Thyroid gland (tissue), 4 donors: ENCODE measurements around the gene NIT2. TPM values are rescaled to one million over a fixed set of nuclear protein-coding genes. Genes with fewer than 3 reads are reported as not detected.

Experiments
- DNase-seq, 2 donors: peaks; one replicate each; pipeline ENCODE4 v3.0.0-alpha.2; 2019
- H3K27ac ChIP-seq, 3 donors: fragments of 200-600 bp; sonication (generic); 1 replicate in 2 of 3; 2 replicates in 1 of 3; pipeline ENCODE4 v1.5.1; 2016 to 2019; ENCODE audit warnings: mild to moderate bottlenecking in 1 of 3, moderate library complexity in 1 of 3
- H3K27me3 ChIP-seq: fragments of 200-600 bp; sonication (generic); one replicate; pipeline ENCODE4 v1.5.1; 2019
- H3K36me3 ChIP-seq, 2 donors: fragments of 200-600 bp; sonication (generic); one replicate each; pipeline ENCODE4 v1.5.1; 2016 to 2019
- H3K4me1 ChIP-seq, 2 donors: fragments of 200-600 bp; sonication (generic); one replicate each; pipeline ENCODE4 v1.5.1; 2017 to 2019
- H3K4me3 ChIP-seq, 3 donors: fragments of 200-600 bp; sonication (generic); replicated peaks in 1 of 3; 1 replicate in 2 of 3; 2 replicates in 1 of 3; pipeline ENCODE4 v1.5.1; 2016; ENCODE audit warnings: mild to moderate bottlenecking in 1 of 3
- H3K9me3 ChIP-seq: fragments of 200-600 bp; sonication (generic); one replicate; pipeline ENCODE4 v1.5.1; 2017
- POLR2A ChIP-seq, 2 donors: fragments of 450-650 bp; IDR thresholded peaks; one replicate each; pipeline ENCODE4 v1.6.1; 2017; ENCODE audit warnings: antibody characterized with exemption in 2 of 2, mild to moderate bottlenecking in 2 of 2, moderate library complexity in 1 of 2
- WGBS, 2 donors: methylation state at CpG; one replicate each; pipeline ENCODE4 v1.1.5; 2017; 5-methylcytosine and 5-hydroxymethylcytosine counted together
- intact Hi-C: fragments of 100-400 bp; cut with DNase I; formaldehyde crosslinking; loops from one replicate; pipeline ENCODE4 v1.15.1; 2023
- total RNA-seq, 4 donors: library from RNA; depleted of rRNA; stranded (reverse); fragments of >200 nt; gene quantifications; one replicate each; pipeline ENCODE4 v1.2.3, GENCODE V29; 2016
- TF ChIP-seq, protein P1 (sequence below), 6 experiments: fragments of 200-600 bp in 3 of 6; fragments of 450-650 bp in 3 of 6; sonication (generic) in 3 of 6; IDR thresholded peaks; one replicate each; pipeline ENCODE4 v1.5.1; 2016 to 2019; ENCODE audit warnings: antibody characterized with exemption in 6 of 6, mild to moderate bottlenecking in 2 of 6, inconsistent platforms in 1 of 6, moderate library complexity in 1 of 6

NIT2 gene
- total RNA-seq, 4 donors from 2014 or later = 38.3 to 59.3 (median 48.8) TPM

DNA sequence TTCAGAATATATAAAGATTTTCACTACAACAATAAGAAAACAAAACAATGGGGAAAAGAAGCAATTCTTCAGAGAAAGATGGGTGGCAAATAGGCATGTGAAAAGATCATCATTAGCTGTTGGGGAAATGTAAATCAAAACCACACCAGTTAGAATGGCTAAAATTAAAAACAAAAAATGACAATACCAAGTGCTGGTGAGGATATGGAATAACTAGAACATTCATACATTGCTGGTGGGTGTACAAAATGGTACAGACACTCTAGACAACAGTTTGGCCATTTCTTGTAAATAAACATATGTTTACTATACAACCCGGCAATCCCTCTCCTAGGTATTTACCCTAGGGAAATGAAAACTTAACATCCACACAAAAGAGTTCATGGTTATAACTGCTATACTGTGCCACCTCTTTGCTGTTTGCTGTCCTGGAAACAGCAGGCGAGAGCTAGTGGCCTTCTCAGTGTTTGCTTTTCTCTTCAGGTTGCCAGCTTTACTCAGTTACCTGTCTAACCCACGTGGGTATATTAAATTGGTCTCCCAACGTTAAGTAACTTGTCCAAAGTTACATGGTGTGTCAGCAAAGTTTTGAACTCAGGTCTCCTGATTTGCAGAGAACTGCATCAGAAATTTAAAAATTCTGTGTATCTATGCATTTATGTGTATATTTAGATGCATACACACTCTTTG lies 4.6 kb upstream of the NIT2 start:
- WGBS, 2 donors = 71 to 77% methylated on average over 4 of the region's 4 CpGs
- TF ChIP-seq, protein P1, sequence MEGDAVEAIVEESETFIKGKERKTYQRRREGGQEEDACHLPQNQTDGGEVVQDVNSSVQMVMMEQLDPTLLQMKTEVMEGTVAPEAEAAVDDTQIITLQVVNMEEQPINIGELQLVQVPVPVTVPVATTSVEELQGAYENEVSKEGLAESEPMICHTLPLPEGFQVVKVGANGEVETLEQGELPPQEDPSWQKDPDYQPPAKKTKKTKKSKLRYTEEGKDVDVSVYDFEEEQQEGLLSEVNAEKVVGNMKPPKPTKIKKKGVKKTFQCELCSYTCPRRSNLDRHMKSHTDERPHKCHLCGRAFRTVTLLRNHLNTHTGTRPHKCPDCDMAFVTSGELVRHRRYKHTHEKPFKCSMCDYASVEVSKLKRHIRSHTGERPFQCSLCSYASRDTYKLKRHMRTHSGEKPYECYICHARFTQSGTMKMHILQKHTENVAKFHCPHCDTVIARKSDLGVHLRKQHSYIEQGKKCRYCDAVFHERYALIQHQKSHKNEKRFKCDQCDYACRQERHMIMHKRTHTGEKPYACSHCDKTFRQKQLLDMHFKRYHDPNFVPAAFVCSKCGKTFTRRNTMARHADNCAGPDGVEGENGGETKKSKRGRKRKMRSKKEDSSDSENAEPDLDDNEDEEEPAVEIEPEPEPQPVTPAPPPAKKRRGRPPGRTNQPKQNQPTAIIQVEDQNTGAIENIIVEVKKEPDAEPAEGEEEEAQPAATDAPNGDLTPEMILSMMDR (IDR thresholded peaks at IDR 0.05) = no peak
- TF ChIP-seq POLR2A (IDR thresholded peaks at IDR 0.05) = no peak
- intact Hi-C loops = no loop called here
- H3K36me3 ChIP-seq = peaks cover 0 to 2% of the 10 kb centered on the region in 2 donors
- no peaks in the 10 kb centered on the region for H3K27me3 ChIP-seq
- no peak overlapping the region for H3K27ac ChIP-seq
- no peaks in the 10 kb centered on the region for H3K4me1 ChIP-seq
- H3K9me3 ChIP-seq = no peaks in the 10 kb centered on the region
- no peak overlapping the region for H3K4me3 ChIP-seq
- no peak for DNase-seq

DNA sequence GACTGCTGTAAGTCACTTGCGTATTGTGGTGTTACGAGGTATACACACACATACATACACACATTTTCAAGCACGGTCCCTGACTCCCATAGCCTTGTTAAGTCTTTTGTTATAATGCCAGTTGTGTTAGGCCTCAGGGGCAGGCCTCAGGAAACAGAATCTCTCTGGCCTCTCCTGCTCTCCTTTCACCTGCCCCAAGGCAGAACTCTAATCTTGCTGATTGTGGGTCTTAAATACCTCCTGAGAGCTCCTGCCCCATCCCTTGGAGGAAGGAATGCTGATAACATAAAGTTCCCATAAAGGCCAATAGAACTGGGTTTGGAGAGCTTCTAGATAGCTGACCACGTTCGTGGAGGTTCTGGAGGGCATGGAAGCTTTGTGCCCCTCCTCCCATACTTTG lies 3.9 kb upstream of the NIT2 start:
- no peak for DNase-seq
- intact Hi-C loops = no loop called here

DNA sequence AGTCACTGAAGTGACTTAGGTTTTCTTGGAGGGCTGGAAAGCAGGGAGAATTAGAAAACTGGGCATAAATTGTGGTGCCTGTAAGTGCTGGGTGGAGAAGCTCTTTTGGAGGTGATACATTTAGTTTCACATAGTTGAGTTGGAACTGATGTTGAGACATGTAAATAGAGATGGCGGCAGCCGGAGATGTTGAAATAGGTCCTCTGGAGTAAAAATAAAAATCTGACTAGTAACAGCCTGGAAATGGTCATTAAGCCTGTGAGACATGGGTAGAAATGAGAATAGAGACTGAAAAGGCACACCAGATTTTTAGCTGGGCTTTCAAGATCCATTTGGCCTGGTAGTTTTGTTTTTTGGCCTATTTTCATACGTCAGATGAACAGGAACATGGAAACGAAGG lies 2.9 kb upstream of the NIT2 start:
- Histone ChIP-seq H3K27me3 (no peaks in the 10 kb centered on the region), H3K36me3 (no peaks in the 10 kb centered on the region), H3K4me3 (no peak overlapping the region), H3K9me3 (no peaks in the 10 kb centered on the region), H3K4me1 (peaks cover 4 to 7% of the 10 kb centered on the region in 2 donors), H3K27ac (no peak overlapping the region)
- TF ChIP-seq POLR2A (IDR thresholded peaks at IDR 0.05) = no peak
- TF ChIP-seq, protein P1 (IDR thresholded peaks at IDR 0.05) = no peak
- DNase-seq = no peak
- intact Hi-C loops = no loop called here
- 88 to 94% methylated on average over 4 of the region's 4 CpGs for WGBS, 2 donors

More for the DNA sequence above, 3.9 kb upstream of the NIT2 start:
- Histone ChIP-seq H3K36me3 (peaks cover 0 to under 1% of the 10 kb centered on the region in 2 donors), H3K4me1 (peaks cover 3 to 4% of the 10 kb centered on the region in 2 donors), H3K4me3 (no peak overlapping the region), H3K27ac (no peak overlapping the region), H3K9me3 (no peaks in the 10 kb centered on the region), H3K27me3 (no peaks in the 10 kb centered on the region)
- 87 to 90% methylated on average over 5 of the region's 5 CpGs for WGBS, 2 donors
- TF ChIP-seq POLR2A (IDR thresholded peaks at IDR 0.05) = no peak
- TF ChIP-seq, protein P1 (IDR thresholded peaks at IDR 0.05) = no peak

DNA sequence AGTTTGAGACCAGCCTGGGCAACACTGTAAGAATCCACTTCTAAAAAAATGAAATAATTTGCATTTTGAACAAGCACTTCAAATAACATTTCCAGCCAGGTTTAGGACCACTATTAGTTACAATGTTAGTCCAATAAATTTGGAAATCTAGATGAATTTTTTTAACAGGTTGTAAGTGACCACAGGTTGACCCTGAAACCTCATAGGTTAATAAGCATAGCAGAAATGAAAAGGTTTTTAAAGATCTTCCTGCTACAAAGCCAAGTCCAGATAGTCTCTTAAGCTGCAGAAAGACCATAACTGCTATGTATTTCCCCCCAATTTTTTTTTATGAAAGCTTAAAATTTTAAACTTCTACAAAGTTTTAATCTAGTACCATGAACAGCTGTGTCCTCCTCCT lies 1.5 kb upstream of the NIT2 start:
- no peak for DNase-seq
- H3K27ac ChIP-seq = no peak overlapping the region
- no peak for TF ChIP-seq POLR2A (IDR thresholded peaks at IDR 0.05)
- TF ChIP-seq, protein P1 (IDR thresholded peaks at IDR 0.05) = no peak
- H3K9me3 ChIP-seq = no peaks in the 10 kb centered on the region
- H3K36me3 ChIP-seq = no peaks in the 10 kb centered on the region
- intact Hi-C loops = no loop called here
- peaks cover 4 to 7% of the 10 kb centered on the region in 2 donors for H3K4me1 ChIP-seq
- no peaks in the 10 kb centered on the region for H3K27me3 ChIP-seq
- no peak overlapping the region for H3K4me3 ChIP-seq

DNA sequence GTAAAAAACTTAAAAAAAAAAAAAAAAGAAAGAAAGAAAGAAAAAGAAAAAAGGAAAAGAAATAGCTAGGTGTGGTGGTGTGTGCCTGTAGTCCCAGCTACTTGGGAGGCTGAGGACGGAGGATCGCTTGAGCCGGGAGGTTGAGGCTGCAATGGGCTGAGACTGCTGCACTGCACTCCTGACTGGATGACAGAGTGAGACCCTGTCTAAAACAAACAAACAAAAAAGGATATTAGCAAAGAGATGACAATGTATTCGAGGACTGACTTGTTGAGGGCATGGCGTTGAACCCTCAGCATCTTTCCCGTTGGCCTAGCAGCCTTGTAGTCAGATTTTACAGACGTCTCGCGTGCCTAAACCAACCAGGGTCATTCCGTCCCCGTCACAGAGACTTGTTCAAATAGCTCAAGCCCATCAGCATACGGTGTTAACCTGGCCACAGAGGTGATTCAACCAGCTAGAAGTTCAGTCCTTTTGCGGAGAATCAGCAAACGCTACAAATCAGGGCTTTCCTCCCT lies 528 bp upstream of the NIT2 start:
- Histone ChIP-seq H3K36me3 (no peaks in the 10 kb centered on the region), H3K4me1 (peaks cover 4 to 7% of the 10 kb centered on the region in 2 donors), H3K27me3 (no peaks in the 10 kb centered on the region), H3K27ac (peak overlapping the region; percentile 67 to 79 (median 79)), H3K9me3 (no peaks in the 10 kb centered on the region), H3K4me3 (peak overlapping the region; percentile 56 to 61 (median 60))
- WGBS, 2 donors = 36 to 40% methylated on average over 14 of the region's 14 CpGs
- no peak for TF ChIP-seq POLR2A (IDR thresholded peaks at IDR 0.05)
- TF ChIP-seq, protein P1 (IDR thresholded peaks at IDR 0.05) = no peak
- intact Hi-C loops = no loop called here
- peak; percentile 14 to 21 for DNase-seq
